Subcutaneous adipose tissue (tissue), 4 donors: ENCODE results near the gene RPS6KA4. TPM values are rescaled to one million over a fixed set of nuclear protein-coding genes. Genes with fewer than 3 reads are reported as not detected.

Experiments
- total RNA-seq, 4 donors: library from RNA; depleted of rRNA; stranded (reverse); fragments of >200 nt; gene quantifications; one replicate each; pipeline ENCODE4 v1.1.0, GENCODE V29; 2016
- TF ChIP-seq, protein P1 (sequence below): fragments of 450-650 bp; IDR thresholded peaks from one replicate; pipeline ENCODE4 v1.5.1; 2016; ENCODE audit warnings: low read depth, mild to moderate bottlenecking, control low read depth, antibody characterized with exemption, moderate library complexity

RPS6KA4 gene
- total RNA-seq, 4 donors from 2014 or later, result 7.2 to 27.5 (median 16.3) TPM

DNA sequence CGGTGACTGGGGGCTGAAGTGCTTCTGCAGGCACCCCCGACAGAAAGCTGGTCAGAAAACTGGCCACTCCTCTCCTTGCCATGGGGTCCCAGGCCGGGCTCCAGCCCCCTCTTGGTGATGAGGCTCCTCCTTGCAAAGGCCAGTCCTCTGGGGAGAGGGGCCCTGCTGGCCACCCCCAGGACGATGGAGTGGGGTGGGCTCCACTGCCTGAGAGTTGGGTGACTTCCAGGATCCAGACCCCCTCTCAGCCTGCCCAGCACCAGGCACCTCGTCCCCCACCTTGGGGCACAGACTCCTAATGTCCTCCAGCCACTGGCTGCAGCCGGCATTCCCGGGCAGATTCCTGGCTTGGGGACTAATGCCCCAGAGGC, 441 bp upstream of the RPS6KA4 start:
- TF ChIP-seq, protein P1, sequence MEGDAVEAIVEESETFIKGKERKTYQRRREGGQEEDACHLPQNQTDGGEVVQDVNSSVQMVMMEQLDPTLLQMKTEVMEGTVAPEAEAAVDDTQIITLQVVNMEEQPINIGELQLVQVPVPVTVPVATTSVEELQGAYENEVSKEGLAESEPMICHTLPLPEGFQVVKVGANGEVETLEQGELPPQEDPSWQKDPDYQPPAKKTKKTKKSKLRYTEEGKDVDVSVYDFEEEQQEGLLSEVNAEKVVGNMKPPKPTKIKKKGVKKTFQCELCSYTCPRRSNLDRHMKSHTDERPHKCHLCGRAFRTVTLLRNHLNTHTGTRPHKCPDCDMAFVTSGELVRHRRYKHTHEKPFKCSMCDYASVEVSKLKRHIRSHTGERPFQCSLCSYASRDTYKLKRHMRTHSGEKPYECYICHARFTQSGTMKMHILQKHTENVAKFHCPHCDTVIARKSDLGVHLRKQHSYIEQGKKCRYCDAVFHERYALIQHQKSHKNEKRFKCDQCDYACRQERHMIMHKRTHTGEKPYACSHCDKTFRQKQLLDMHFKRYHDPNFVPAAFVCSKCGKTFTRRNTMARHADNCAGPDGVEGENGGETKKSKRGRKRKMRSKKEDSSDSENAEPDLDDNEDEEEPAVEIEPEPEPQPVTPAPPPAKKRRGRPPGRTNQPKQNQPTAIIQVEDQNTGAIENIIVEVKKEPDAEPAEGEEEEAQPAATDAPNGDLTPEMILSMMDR, result no peak

DNA sequence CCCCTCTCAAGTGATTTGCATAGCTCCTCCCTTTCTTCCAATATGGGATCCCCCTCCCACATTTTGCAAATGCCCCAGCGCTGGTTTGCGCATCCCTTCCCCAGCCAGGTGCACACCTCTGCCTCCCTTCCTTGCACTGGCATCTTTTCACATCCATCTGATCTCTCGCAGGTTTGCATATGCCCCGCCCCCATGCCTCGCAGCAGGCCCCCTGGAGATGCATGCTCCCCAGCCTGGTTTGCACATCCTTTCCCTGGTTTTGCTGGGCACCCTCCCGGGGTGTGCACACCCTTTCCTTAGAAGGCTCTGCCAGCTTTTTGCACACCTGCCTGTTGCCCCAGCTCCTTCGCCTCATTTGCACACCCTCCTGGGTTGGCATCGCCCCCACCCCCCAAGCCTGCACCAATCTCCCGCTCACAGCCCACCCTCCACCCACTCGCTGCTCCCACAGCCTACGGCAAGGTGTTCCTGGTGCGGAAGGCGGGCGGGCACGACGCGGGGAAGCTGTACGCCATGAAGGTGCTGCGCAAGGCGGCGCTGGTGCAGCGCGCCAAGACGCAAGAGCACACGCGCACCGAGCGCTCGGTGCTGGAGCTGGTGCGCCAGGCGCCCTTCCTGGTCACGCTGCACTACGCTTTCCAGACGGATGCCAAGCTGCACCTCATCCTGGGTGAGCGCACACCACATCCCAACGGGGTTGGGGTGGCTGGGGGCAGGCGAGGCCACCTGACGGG, 917 bp downstream of the RPS6KA4 start:
- TF ChIP-seq, protein P1, result no peak

DNA sequence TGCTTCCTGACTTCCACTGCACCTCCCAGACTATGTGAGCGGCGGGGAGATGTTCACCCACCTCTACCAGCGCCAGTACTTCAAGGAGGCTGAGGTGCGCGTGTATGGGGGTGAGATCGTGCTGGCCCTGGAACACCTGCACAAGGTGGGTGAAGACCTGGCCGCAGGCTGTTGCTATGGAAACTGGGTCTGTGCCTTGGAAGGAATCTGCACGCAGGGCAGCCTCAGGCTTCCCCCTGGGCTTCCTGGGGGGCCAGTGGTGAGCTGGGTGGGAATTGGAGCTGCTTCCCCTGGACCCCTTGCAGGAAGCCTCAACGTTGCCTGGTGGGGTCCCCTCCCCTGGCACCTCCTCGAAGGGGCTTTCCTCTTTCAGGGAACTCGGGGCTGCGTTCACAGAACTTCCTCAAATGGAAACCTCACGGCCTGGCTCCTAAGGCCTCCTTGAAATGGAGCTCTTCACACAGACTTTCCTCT, 1.5 kb downstream of the RPS6KA4 start:
- TF ChIP-seq, protein P1, result no peak

DNA sequence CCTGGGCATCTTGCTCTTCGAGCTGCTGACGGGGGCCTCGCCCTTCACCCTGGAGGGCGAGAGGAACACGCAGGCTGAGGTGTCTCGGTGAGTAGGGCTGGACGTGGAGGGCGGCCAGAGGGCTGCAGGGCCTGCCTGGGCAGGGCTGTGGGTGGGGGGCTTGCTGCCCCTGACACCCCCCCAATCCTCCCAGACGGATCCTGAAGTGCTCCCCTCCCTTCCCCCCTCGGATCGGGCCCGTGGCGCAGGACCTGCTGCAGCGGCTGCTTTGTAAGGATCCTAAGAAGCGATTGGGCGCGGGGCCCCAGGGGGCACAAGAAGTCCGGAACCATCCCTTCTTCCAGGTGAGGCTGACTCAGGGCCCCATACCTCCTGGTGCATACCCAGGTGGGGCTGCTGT, 2.7 kb downstream of the RPS6KA4 start:
- TF ChIP-seq, protein P1, result no peak

DNA sequence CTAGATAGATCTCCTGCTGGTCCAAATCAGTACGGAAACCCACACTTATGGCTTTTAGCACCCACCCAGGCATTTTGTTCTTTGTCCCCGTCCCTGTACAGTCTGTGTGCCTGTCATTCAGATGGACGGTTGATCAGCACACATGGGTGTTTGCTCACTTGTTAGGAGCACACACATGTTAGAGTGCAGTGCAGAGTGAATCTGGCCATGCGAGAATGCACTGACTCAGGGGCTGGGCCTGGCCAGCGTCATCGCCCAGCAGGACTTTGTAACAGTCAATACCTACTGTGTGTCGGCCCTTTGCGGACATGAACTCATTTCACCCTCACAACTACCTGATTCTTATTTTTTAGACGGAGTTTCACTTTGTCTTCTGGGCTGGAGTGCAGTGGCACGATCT, 3.4 kb downstream of the RPS6KA4 start:
- TF ChIP-seq, protein P1, result no peak

DNA sequence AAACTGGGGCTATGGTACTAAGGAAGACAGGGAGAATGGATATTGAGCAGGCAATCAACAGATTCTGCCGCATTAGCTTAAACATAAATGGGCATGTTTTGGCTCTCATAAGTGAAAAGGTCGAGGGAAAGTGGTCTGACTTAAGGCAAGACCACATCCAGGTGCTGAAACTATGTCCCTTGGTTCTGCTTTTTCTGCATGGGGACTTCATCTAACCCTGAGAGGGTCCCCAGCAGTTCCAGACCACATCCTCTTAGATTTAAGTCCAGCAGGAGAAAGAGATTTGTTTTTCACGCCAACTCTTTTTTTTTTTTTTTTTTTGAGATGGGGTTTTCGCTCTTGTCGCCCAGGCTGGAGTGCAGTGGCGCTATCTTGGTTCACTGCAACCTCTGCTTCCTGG, 5.5 kb downstream of the RPS6KA4 start:
- TF ChIP-seq, protein P1, result no peak

DNA sequence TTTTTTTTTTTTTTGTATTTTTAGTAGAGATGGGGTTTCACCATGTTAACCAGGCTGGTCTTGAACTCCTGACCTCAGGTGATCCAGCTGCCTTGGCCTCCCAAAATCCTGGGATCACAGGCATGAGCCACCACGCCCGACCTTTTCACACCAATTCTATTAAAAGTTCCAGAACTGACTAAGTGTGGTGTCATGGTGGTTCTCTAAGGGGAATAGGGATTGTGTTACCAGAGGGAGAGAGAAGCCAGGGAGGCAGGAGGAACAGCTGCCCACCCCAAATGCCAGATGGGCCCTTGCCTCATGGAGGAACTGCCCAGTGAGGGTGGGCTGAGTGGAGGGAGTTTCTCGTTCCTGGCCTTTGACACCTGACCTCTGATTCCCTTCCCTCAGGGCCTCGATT, 5.9 kb downstream of the RPS6KA4 start:
- TF ChIP-seq, protein P1, result no peak
